ENCODE data around the gene FOXN3.
"Not testable (repeated sequence)": the region's sequence is repeated elsewhere in the genome, so short reads cannot be mapped to it uniquely, and the experiment has no call there.

FOXN3 gene

DNA sequence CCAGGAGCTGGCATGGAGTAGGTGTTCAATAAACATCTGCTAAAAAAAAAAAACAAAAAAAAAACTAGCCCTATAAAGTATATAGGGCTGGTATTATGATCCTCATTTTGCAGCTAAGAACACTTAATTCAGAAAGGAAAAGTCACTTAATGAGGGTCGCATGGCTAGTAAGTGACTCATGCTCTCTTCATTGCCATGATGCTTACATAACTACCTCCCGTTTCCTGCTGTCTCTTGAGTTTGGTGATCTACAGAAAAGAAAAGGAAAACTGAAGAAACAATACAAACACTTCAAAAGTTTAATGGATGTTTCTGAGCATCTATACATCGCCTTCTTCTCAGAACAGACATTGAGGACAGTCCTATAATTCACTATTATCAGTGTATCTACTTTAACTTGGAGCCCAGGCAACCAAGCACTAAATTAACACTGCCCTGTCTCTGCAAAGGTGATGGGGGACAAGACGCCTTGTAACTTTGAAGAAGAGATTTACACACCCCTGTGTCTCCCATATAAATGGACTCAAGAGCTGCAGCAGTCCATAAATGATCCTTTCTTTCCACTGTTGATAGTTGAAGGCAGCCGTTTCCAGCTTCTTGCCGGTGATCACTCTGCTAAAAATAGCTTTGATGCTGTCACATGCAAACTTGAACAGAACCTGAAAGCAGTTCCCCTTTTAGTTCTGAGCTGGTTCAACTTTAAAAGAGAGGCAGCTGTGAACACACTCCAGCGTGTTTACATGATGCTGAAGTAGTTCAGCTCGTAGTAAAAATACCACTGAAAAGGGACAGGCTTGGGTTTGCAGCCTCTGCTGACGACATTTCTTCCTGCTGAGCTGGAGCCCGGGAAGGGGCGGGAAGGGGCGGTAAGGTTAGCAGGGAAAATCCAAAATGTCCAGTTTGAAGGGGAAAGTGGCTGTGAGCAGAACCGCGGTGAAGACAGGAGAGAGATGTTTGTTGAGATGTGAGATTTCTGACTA lies 113.3 kb downstream of the FOXN3 start:
- no peak for DNase-seq (ENCODE audit: low spot score)

DNA sequence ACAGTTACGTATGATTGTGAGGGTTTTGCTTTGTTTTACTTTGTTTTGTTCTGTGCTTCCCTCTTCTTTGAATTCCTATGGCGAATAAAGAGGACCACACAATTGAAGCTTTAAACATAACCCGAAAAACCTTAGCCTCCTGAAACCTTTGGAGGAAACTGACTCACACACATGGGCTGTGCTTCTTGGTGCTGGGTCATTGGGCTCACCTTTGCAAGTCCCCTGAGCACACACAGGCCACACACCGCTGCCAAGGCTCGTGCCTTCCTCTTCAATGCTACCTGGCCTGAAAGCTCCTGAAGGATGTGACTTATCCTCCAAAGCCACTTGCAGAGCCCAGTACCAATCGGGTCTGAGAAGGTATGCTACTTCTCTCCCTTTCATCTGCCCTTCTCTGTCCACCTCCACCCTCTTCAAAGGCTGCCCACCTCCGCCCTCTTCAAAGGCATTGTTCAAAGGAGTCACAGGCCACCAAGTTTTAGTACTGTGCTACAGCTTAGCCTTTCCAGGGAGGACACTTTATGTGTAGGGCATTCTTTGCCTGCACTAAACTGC lies 114.6 kb downstream of the FOXN3 start:
- DNase-seq (ENCODE audit: low spot score): no peak

DNA sequence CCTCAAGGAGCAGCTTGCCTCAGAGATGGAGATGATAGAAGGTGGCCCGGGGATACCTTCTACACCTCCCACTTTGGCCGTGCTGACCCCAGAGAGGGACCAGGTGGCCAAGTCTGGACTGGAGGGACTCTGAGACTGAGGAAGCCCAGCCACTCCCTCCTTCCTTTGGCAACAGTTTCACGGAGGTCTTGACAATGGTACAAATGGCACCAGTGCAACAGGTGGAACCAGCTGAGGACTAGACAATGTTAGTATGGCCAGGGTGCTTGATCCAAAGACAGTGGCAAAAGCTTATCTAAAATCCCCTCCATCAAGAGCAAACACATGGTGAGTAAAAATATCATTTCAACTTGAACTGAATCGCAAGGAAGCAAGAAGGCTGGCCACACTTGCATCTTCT lies 117.4 kb downstream of the FOXN3 start:
- no peak for DNase-seq (ENCODE audit: low spot score)

DNA sequence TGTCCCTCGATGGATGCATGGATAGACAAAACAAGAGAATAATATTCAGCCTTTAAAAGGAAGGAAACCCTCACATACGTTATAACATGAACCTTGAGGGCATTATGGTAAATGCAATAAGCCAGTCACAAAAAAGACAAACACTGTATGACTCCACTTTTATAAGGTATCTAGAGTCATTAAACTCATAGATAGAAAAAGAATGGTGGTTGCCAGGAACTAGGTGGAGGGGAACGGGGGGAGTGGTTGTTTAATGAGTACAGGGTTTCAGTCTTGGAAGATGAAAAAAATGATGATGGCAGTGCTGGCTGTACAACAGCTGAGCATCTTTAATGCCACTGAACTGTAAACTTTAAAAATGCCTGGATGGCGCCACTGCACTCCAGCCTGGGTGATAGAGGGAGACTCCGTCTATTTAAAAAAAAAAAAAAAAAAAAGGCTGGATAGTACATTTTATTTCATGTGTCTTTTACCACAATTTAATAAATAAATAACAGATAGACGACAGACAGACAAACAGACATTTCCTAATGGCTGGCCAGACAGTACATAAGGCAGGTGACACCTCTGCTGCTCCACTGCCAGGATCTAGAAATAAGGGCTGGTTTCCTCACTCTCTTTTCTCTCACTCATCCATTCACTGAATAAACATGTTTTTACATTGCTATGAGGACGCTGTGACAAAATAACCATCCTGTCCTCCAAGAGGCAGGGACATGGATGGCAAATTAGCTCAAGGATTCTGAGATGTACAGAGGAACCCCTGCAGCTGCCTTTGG lies 118.8 kb downstream of the FOXN3 start:
- DNase-seq (ENCODE audit: low spot score): no peak

DNA sequence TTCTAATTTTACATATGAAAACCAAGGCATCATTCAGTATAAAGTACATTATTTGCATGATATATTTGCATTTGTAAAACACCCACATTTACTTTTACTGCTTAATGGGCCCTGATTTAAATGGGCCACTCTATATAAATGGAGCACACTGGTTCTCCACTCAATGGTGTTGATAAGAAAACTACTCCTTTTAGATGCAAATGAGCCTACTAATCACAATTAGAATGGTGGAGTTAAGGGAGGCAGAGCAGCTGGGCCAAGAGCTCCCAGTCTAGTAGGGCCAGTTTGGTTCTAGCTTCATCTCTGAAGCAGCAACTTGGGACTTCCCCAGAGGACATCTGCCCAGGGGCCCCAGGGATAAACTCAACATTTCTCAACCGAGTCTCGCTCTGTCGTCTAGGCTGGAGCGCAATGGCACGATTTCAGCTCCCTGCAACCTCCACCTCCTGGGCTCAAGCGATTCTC lies 120.7 kb downstream of the FOXN3 start:
- peak; percentile 35 for DNase-seq (ENCODE audit: low spot score)

DNA sequence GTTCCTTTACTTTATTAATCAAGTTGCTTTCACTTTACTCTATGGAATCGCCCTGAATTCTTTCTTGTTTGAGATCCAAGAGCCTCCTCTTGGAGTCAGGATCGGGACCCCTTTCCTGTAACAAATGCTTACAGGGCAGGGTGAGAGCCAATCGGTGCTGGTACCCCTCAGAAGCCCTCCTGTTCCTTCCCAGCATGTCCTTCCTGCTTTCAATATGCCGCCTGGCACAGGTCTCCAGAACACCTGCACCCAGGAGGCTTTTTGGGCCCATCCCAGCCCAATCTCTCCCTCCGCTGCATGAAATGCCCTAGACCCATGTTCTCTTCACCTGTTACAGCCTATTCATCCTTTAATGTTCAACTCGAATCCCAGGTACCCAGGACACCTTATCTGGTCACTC lies 122.2 kb downstream of the FOXN3 start:
- no peak for DNase-seq (ENCODE audit: low spot score)

DNA sequence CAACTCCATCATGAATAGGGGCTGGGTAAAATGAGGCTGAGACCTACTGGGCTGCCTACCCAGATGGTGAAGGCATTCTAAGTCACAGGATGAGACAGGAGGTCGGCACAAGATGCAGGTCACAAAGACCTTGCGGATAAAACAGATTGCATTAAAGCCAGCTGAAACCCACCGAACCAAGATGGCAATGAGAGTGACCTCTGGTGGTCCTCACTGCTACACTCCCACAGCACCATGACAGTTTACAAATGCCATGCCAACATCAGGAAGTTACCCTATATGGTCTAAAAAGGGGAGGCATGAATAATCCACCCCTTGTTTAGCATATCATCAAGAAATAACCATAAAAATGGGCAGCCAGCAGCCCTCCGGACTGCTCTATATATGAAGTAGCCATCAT lies 122.6 kb downstream of the FOXN3 start:
- DNase-seq (ENCODE audit: low spot score): not testable (repeated sequence)

DNA sequence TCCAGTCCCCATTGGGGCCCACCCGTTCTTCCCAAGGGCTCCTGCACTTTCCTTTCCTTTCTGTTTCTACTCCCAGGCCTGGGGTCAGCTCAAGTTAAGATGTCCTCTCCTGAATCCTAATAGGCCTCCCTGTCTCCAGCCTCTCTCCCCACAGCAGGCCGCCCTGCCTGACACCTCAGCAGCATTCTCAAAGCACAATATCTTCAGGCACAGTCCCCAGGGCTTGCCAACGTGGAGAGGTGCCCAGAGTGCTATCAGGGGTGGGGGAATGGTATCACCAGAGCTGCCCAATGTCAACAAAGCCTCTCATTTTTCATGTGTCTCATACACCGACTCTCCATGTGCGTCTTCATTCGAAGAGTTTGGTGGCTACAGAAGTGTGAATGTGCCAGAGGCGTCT lies 123.0 kb downstream of the FOXN3 start:
- DNase-seq (ENCODE audit: low spot score): no peak

DNA sequence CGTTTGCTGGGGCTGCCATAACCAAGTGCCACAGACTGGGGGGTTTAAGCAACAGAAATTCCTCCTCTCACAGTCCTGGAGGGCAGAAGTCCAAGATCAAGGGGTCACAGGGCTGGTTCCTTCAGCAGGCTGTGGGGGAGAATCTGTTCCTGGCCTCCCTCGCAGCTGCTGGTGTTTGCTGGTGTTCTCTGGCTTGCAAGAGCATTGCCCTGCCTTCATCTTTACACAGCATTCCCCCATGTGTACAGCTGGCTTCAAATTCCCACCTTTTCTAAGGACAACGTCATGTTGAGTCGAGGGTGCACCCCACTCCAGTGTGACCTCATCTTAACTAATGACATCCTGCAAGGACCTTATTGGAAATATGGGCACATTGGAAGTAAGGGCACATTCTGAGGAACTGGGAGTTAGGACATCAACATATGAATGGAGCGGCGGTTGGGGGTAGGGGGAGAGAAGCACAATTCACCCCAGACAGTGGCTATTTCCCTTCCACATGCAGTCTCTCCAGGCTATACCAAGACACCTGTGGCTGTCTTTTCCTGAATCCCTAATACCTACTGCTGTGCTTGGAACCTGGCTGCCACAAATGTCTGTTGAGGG lies 123.6 kb downstream of the FOXN3 start:
- peak; percentile 43 for DNase-seq (ENCODE audit: low spot score)

DNA sequence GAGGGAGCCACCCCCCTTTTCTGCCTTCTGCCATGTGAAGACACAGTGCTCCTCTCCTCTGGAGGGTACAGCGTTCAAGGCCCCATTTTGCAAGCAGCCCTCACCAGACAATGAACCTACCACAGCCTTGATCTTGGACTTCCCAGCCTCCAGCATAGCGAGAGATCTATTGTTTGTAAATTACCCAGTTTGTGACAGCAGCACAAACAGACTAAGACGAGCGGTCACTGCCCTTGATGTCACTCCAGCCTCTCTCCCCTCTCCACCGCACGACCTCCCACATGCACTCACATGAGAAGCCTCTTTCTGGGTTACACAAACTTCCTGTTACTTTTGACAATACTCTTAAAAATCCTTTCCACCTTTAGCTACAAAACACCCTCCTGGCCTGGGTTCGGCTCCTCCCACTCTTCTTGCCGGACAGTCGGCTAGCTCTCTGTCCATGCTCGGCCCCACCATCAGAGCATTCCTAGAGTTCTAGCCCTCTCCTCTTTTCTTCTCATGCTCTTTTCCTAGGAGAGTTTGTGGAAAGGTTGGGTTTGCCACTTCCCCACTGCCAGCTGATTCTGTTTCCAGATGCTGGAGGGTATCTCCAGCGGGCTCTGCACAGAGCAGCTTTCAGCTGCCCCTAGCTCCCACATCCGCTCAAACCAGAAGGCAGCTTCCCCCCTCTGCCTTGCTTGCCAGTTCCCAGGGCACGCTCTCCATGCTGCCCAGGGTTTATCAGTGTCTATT lies 124.3 kb downstream of the FOXN3 start:
- DNase-seq (ENCODE audit: low spot score): no peak

DNA sequence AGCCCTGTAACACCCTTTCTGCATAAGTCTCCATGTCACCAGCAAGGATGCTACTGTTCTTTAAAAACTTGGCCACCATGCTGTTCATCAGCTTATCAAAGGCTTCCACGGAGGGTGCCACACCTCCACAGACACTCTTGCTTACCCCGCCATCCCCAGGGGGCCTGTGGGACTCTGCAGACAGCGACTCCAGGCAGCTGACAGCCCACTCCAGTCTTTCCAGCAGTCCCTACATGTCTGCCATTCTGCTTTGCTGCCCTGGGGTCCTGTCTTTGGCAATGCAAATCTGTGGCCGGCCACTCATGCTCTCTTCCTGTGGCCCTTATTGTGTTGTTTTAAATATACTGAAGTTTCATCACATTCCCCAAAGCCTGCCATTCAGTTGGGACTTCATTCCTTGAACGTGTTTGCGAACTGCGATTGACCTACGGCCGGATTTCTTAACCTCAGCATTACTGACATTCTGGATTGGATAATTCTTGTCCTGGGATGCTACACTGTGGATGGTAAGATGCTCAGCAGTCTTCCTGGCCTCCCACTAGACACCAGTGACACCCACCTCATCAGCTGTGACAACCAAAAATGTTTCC lies 125.6 kb downstream of the FOXN3 start:
- DNase-seq (ENCODE audit: low spot score): no peak

DNA sequence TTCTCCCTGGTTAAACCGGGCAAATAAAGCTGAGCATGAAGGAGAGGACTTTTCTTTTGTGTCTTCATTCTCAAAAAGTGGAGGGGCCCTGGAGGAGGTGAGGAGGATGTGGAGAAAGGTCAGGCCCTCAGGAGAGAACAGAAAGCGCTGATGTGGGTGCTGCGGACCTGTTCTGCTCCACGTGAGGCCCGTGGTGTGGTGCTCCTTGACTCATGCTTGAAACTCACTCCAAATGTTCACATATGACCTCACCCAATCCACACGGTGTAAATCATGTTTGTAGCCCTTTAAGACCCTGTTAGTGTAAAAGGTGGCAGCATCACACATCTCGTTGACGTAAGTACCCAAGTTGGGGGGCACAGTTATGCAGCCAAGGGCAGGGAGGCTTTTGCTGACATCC lies 126.2 kb downstream of the FOXN3 start:
- DNase-seq (ENCODE audit: low spot score): no peak

DNA sequence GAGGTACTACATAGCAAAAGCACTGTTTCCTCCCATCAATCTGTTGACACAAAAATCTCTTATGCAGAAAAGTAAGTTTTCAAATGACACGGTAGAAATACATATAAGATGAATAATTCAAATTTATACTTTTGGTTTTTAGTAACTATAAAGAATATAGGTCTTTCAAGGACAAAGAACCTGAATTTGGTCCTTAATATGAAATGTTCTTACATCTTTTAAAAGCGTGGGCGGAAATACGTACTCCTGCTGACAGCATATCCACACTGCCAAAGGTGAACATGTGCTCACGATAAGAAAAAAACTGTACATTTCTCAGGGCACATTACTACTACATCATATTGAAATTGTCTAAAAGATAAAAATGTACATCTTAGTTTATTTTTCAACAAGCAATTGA lies 127.6 kb downstream of the FOXN3 start:
- no peak for DNase-seq (ENCODE audit: low spot score)

DNA sequence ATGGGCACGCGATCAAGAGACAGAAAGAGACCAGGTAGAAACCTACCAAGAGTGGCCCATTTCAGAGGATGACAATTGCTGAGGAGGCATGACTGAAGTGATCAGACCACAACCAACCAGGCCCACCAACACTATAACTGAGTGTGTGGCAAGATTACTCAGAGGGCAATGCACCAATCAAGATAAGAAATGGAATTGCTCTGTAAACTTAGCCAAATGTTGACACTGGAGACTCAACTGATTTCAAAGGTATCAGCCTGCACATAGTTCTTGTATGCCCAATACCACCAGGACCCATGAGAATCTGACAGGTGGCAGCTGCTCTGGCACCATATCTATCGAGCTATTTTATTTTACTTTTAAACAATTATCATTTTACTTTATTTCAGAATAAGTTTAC lies 128.9 kb downstream of the FOXN3 start:
- DNase-seq (ENCODE audit: low spot score): no peak

DNA sequence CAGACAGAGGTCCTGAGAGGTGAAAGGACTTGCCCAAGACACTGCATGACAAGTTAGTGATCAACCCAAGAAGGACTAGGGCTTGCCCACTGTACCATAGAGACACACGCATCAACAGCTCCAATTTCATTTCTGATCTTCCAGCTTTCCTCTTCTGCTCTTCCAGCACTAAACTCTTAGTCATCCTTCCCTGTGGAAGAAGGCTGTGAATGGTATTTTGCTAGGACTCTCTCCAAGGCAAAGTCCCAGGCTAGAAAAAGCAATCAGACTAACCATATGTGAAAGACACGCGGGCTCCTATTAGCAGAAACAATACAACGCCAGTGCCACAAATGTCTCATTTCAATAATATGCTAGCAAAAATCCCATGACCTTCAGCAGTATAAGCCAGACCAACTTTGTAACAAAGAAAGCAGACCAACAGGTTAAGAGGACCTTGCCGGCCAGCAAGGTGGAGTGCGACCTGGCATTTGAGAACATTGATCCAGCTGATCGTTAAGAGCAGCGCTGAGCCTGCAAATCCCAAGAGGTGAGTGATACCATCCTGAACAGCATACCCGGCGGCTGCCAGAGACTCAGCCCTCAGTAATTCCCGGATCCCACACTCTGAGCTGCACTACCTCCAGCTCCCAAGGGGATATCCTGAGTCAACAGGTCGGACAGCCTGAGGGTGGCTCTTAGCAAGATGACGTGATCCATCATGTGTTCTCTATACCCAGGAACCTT lies 132.5 kb downstream of the FOXN3 start:
- DNase-seq (ENCODE audit: low spot score): no peak

DNA sequence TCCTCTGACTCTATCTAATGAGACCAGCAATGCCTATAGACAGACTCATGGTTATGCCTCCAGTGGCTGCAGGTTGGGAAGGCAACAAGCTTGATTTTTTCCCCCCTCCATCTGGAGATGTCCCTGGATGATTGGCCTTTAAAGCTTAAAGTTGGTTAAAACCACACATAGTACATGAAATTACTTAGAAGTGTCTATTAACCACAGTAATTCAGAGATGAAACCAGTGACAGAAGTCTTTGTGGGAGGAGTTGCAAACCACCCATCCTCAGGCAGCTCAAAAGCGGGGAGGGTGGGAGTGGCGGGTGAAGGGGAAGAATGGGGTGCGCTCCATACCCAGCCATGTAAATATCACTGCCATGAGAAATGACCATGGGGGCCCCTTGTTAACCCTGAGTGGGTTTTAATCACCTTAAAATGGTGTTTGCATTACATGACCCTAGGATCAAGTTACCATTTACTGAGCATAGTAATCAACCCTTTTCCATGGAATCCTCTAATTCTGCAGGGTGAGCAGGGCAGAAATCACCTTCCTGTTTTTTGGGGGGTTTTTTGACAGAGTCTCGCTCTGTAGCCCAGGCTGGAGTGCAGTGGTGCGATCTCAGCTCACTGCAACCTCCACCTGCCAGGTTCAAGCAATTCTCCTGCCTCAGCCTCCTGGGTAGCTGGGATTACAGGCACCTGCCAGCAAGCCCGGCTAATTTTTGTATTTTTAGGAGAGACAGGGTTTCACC lies 133.5 kb downstream of the FOXN3 start:
- no peak for DNase-seq (ENCODE audit: low spot score)

DNA sequence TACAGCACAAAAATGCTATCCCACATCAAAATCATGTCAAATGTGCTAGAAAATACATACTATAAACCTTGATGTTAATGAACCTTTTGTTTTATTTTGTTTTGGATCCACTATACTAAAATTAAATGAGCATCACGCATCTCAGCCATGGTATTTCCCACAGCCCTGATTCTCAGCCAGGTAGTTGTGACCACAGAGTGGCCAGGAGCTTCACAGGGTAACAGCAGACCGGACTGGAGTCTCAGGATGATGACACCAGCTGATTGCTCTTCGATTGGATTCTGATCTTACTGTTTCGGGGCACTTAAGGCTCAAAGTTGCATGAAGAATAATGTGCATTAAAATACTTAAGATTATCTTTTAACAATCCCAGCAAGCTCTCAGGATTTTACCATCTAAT lies 134.8 kb downstream of the FOXN3 start:
- no peak for DNase-seq (ENCODE audit: low spot score)

DNA sequence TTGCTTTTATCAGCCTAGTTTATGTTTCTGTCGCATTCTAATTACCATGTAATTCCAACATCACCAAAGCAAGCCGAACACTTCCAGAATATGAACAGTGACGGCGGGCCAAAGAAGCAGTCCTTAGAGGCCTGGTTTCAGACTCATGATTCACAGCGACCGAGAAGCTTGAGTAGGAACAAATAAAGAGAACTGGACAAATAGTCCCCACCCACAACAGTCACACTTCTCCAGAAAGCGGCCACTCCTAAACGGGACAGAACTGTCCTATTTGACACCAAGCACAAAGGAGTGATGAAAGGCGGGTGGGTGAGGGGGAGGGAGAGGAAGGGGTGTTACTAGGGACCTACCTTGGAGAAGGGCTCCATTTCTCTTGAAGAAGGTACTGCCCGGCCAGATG lies 136.4 kb downstream of the FOXN3 start:
- DNase-seq (ENCODE audit: low spot score): no peak

DNA sequence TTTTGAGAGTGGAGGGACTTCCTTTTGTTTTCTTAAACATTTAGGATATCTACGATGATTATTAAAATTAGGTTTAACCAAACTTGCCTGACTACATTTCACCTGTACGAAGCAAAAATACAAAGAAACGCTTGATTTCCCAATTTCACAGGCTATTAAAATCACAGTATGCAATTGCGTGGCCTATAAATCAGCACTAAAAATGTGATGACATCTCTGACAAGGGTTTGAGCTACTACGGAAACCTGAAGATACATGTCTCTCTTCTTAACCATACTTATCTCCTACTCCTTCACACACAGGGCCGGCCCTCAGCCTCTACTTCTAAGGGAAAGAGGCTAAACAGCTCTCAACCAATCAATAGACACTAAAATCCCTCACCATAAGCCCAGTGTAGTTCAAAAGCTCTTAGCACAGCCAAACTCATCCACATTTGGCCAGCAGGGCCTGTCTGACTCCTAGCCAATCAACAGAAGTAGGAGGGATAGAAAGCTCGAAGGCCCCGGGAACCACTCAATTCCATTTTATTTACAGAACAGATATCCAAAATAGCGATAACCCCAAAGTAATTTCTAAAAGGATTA lies 137.3 kb downstream of the FOXN3 start:
- peak; percentile 27 for DNase-seq (ENCODE audit: low spot score)
